Measurements from ENCODE around the gene PTPN18.

GRCh38 chr2:130336877-130337734 lies 18.8 kb upstream of the PTPN18 start:
- no peak for TF ChIP-seq CTCF (IDR thresholded peaks at IDR 0.05; ENCODE audit: insufficient read depth, low read depth, low read length)
- no peak for TF ChIP-seq EZH2 (IDR thresholded peaks at IDR 0.05; ENCODE audit: insufficient read depth, low read length)

Data from astrocyte (in vitro differentiated cells and primary cell).